Endometrial microvascular endothelial cells (primary cell): ENCODE measurements around the gene AFF3. TPM values are rescaled to one million over a fixed set of nuclear protein-coding genes. Genes with fewer than 3 reads are reported as not detected.

ENCODE experiments used
- in situ Hi-C: cut with HindIII; loops from 2 replicates; pipeline ENCODE4 v1.10.0; 2017; ENCODE audit warnings: low sequenced_read_pairs, low pct_unique_long_range_greater_than_20kb; ENCODE audit errors: inconsistent ontology term
- total RNA-seq: library from RNA; depleted of rRNA; stranded (reverse); fragments of >200 nt; gene quantifications from one replicate; pipeline ENCODE4 v1.2.3, GENCODE V29; 2015; ENCODE audit errors: inconsistent ontology term

AFF3 gene
- total RNA-seq, 1 donor from 2014 or later: 19.5 TPM

GRCh38 chr2:99834426-99834825 lies 308.0 kb downstream of the AFF3 start:
- in situ Hi-C loops: no loop called here

GRCh38 chr2:99833586-99834201 lies 308.7 kb downstream of the AFF3 start:
- in situ Hi-C loops: no loop called here

- in situ Hi-C loops: no loop called here
These were observed 309.5 kb downstream of the AFF3 start for GRCh38 chr2:99832926-99833325.

GRCh38 chr2:99831772-99832171 lies 310.6 kb downstream of the AFF3 start:
- in situ Hi-C loops: no loop called here

GRCh38 chr2:99827296-99827999 lies 314.9 kb downstream of the AFF3 start:
- in situ Hi-C loops: no loop called here

- in situ Hi-C loops: no loop called here
These were observed 316.8 kb downstream of the AFF3 start for GRCh38 chr2:99825630-99826029.

GRCh38 chr2:99824758-99825157 lies 317.6 kb downstream of the AFF3 start:
- in situ Hi-C loops: no loop called here

GRCh38 chr2:99822474-99823207 lies 319.7 kb downstream of the AFF3 start:
- in situ Hi-C loops: no loop called here

- in situ Hi-C loops: no loop called here
These were observed 320.4 kb downstream of the AFF3 start for GRCh38 chr2:99821984-99822383.

GRCh38 chr2:99821572-99821971 lies 320.8 kb downstream of the AFF3 start:
- in situ Hi-C loops: no loop called here

GRCh38 chr2:99821039-99821438 lies 321.4 kb downstream of the AFF3 start:
- in situ Hi-C loops: no loop called here

GRCh38 chr2:99819766-99820165 lies 322.6 kb downstream of the AFF3 start:
- in situ Hi-C loops: no loop called here

- in situ Hi-C loops: no loop called here
These were observed 323.5 kb downstream of the AFF3 start for GRCh38 chr2:99818842-99819241.

GRCh38 chr2:99816908-99817307 lies 325.5 kb downstream of the AFF3 start:
- in situ Hi-C loops: no loop called here

GRCh38 chr2:99812426-99812825 lies 330.0 kb downstream of the AFF3 start:
- in situ Hi-C loops: no loop called here

GRCh38 chr2:99811544-99811943 lies 330.8 kb downstream of the AFF3 start:
- in situ Hi-C loops: no loop called here

- in situ Hi-C loops: no loop called here
These were observed 332.2 kb downstream of the AFF3 start for GRCh38 chr2:99810225-99810624.

- in situ Hi-C loops: no loop called here
These were observed 333.0 kb downstream of the AFF3 start for GRCh38 chr2:99809259-99809900.

- in situ Hi-C loops: no loop called here
These were observed 333.8 kb downstream of the AFF3 start for GRCh38 chr2:99808361-99809200.
